K562 (cell line): ENCODE results near the gene WARS2. TPM values are rescaled to one million over a fixed set of nuclear protein-coding genes. Genes with fewer than 3 reads are reported as not detected.

ENCODE experiments used
- ATAC-seq: fragments of 200-7000 bp; cut with Tn5 transposase; 3 replicates; pipeline ENCODE4 v1.9.1; 2020; ENCODE audit warnings: moderate library complexity
- BruUV-seq: library from RNA; stranded (reverse); fragments of 400-500 nt; replicated peaks from 2 replicates; lab custom pipeline; 2021; lab: Mats Ljungman, UMichigan
- CTCF ChIA-PET: fragments of 300-600 bp; formaldehyde crosslinking; extraction: SDS; loops from one replicate; lab custom pipeline; 2021; ENCODE audit warnings: low intra/inter-chr PET ratio; lab: Yijun Ruan, JAX
- POLR2A ChIA-PET: fragments of 300-600, 350-650 bp; sonication (Branson Sonifier 250); formaldehyde crosslinking; extraction: SDS; loops from one replicate; lab custom pipeline; 2021; ENCODE audit warnings: antibody characterized with exemption, inconsistent platforms; lab: Yijun Ruan, JAX
- DNase-seq, 4 experiments: peaks; one replicate each; pipeline versions ENCODE4 v3.0.0 to v3.0.0-alpha.2; 2011 to 2018; ENCODE audit warnings: low spot score in 3 of 4, mixed read lengths in 3 of 4; ENCODE audit errors: extremely low read depth in 1 of 4
- FAIRE-seq: peaks from 2 replicates; lab custom pipeline; 2011; peaks lifted over from hg19 to GRCh38; lab: Jason Lieb, UNC
- H2AFZ ChIP-seq: 2 replicates; pipeline ENCODE4 v1.6.0; 2011; ENCODE audit warnings: low read depth, low read length, control low read depth, inconsistent platforms
- H3K27ac ChIP-seq: fragments of 200-600 bp; 3 replicates; pipeline ENCODE4 v1.8.0; 2011; ENCODE audit warnings: low read depth, mild to moderate bottlenecking, control low read depth, inconsistent platforms, low read length, moderate library complexity, mixed read lengths; ENCODE audit errors: extremely low read depth
- H3K27me3 ChIP-seq, 2 experiments: fragments of 300-600 bp in 1 of 2; 2 replicates in 1 of 2; 3 replicates in 1 of 2; pipeline versions ENCODE4 v1.6.0 to v1.8.0; 2011; ENCODE audit warnings: inconsistent platforms in 2 of 2, low read length in 2 of 2, mild to moderate bottlenecking in 1 of 2, mixed read lengths in 1 of 2, moderate library complexity in 1 of 2; ENCODE audit not compliant: control insufficient read depth in 2 of 2, insufficient read depth in 2 of 2
- H3K36me3 ChIP-seq: fragments of 300-600 bp; 3 replicates; pipeline ENCODE4 v1.8.0; 2011; ENCODE audit warnings: mild to moderate bottlenecking, low read length, inconsistent platforms; ENCODE audit not compliant: control insufficient read depth, insufficient read depth
- H3K4me1 ChIP-seq, 2 experiments: fragments of 200-600 bp in 1 of 2; replicated peaks in 1 of 2; 2 replicates in 1 of 2; 3 replicates in 1 of 2; pipeline versions ENCODE4 v1.5.1 to v1.8.0; 2011; ENCODE audit warnings: inconsistent platforms in 2 of 2, low read length in 2 of 2, mild to moderate bottlenecking in 1 of 2, mixed read lengths in 1 of 2, moderate library complexity in 1 of 2; ENCODE audit not compliant: control insufficient read depth in 2 of 2, insufficient read depth in 2 of 2
- H3K4me2 ChIP-seq: 2 replicates; pipeline ENCODE4 v1.6.1; 2011; ENCODE audit warnings: low read length, control low read depth, inconsistent platforms, mixed read lengths; ENCODE audit not compliant: insufficient read depth
- H3K4me3 ChIP-seq: fragments of 200-600 bp; sonication (generic), shearing (Covaris generic); 2 replicates; pipeline ENCODE4 v1.5.1; 2016; ENCODE audit warnings: control low read depth, inconsistent platforms
- H3K79me2 ChIP-seq: fragments of 200-600 bp; 3 replicates; pipeline ENCODE4 v1.8.0; 2011; ENCODE audit warnings: low read length, inconsistent platforms; ENCODE audit not compliant: control insufficient read depth, insufficient read depth
- H3K9ac ChIP-seq, 2 experiments: 2 replicates each; pipeline versions ENCODE4 v1.6.0 to v1.6.1; 2011; ENCODE audit warnings: low read depth in 2 of 2, low read length in 2 of 2, control low read depth in 1 of 2, inconsistent platforms in 1 of 2, mild to moderate bottlenecking in 1 of 2, mixed read lengths in 1 of 2; ENCODE audit not compliant: insufficient read depth in 1 of 2
- H3K9me1 ChIP-seq: one replicate; pipeline ENCODE4 v1.6.0; 2011; ENCODE audit warnings: inconsistent platforms, mild to moderate bottlenecking, low read length, moderate library complexity; ENCODE audit not compliant: control insufficient read depth, insufficient read depth
- H3K9me3 ChIP-seq: replicated peaks from 2 replicates; pipeline ENCODE4 v1.5.1; 2011; ENCODE audit warnings: low read depth, low read length, inconsistent platforms; ENCODE audit not compliant: control insufficient read depth, insufficient read depth
- H4K20me1 ChIP-seq: replicated peaks from 2 replicates; pipeline ENCODE4 v1.6.1; 2011; ENCODE audit warnings: low read length, inconsistent platforms, mixed read lengths; ENCODE audit not compliant: control insufficient read depth, insufficient read depth
- CGGBP1 ChIP-seq: fragments of 250-450 bp; sonication (Bioruptor Pico); IDR thresholded peaks from 2 replicates; pipeline ENCODE4 v1.9.0; 2021; ENCODE audit warnings: mild to moderate bottlenecking
- HMGN3 ChIP-seq: IDR thresholded peaks from 2 replicates; pipeline ENCODE4 v1.6.1; 2011; ENCODE audit warnings: borderline replicate concordance, low read depth, mild to moderate bottlenecking, mixed read lengths, low read length; ENCODE audit not compliant: insufficient read length; ENCODE audit errors: extremely low read depth
- KDM4B ChIP-seq, 2 experiments: fragments of 450-650 bp in 1 of 2; sonication (generic) in 1 of 2; IDR thresholded peaks; 2 replicates each; pipeline ENCODE4 v1.6.1; 2016 to 2017; ENCODE audit warnings: borderline replicate concordance in 2 of 2, antibody characterized with exemption in 1 of 2, low read depth in 1 of 2, mild to moderate bottlenecking in 1 of 2
- RUNX1 ChIP-seq: sonication (generic); IDR thresholded peaks from 2 replicates; pipeline ENCODE4 v1.6.1; 2016; ENCODE audit warnings: antibody characterized with exemption, low read depth
- ZNF395 ChIP-seq: fragments of 200-800 bp; sonication (Bioruptor generic); IDR thresholded peaks from 2 replicates; pipeline ENCODE4 v1.6.1; 2017; ENCODE audit warnings: missing genetic modification characterization, missing compliant biosample characterization
- ZNF699 ChIP-seq: fragments of 250-450 bp; sonication (Bioruptor Pico); IDR thresholded peaks from 2 replicates; pipeline ENCODE4 v1.8.0; 2021; ENCODE audit warnings: mild to moderate bottlenecking, moderate library complexity; ENCODE audit not compliant: insufficient replicate concordance
- WGBS: fragments of 100-300 bp; shearing (Covaris generic); methylation state at CpG from one replicate; pipeline ENCODE4 v1.1.6; 2016; ENCODE audit warnings: low coverage, mixed read lengths; ENCODE audit not compliant: insufficient coverage; ENCODE audit errors: missing lambda C conversion rate; 5-methylcytosine and 5-hydroxymethylcytosine counted together
- in situ Hi-C: fragments of 300-500 bp; cut with MboI; formaldehyde crosslinking; loops from 4 replicates; pipeline ENCODE4 v1.15.0; 2018; ENCODE audit warnings: inconsistent platforms, mixed read lengths
- intact Hi-C: fragments of 100-400 bp; cut with micrococcal nuclease; formaldehyde crosslinking; loops from 2 replicates; pipeline ENCODE4 v1.14.2; 2022
- polyA plus RNA-seq, 8 experiments: library from polyadenylated mRNA; depleted of rRNA in 4 of 8; stranded (reverse) in 5 of 8; unstranded in 3 of 8; fragments of >200 nt; fragmentation: Nextera tagmentation in 2 of 8; fragmentation: Illumina TruSeq in 1 of 8; extraction: Ambion mirVana in 2 of 8; extraction: Trizol in 1 of 8; gene quantifications; 2 replicates each; pipeline versions ENCODE4 v1.2.1 to v1.2.3, GENCODE V29; 2011 to 2014; ENCODE audit warnings: inconsistent platforms in 1 of 8, missing spikeins in 1 of 8
- total RNA-seq, 7 experiments: library from RNA; depleted of rRNA in 6 of 7; stranded (reverse); fragments of >200 nt in 6 of 7; fragmentation: Illumina TruSeq in 2 of 7; extraction: Trizol in 2 of 7; gene quantifications; 2 replicates each; pipeline versions ENCODE4 v1.2.1 to v1.2.3, GENCODE V29; 2011 to 2021; ENCODE audit warnings: low replicate concordance in 1 of 7

WARS2 gene
- total and polyA plus RNA-seq, 9 of the 15 experiments (the other 6 are each of a cell fraction or from before 2014, with no cell fraction given) = 5.7 to 18.0 (median 16.9) TPM

GRCh38 chr1:118982821-118983557, 157.5 kb downstream of the WARS2 start:
- H3K4me2 ChIP-seq = no peak overlapping the region
- no peak overlapping the region for H3K4me3 ChIP-seq
- ChIA-PET POLR2A (no interaction called here), CTCF (no interaction called here)
- H3K36me3 ChIP-seq = no peaks in the 10 kb centered on the region
- no peak overlapping the region for H3K27ac ChIP-seq
- FAIRE-seq (no peak), DNase-seq (no peak), ATAC-seq (no peak)
- intact Hi-C loops = no loop called here
- H3K4me1 ChIP-seq = peaks cover 0 to 25% of the 10 kb centered on the region in 2 experiments; a peak in 3 of 5 replicates
- H3K9ac ChIP-seq = no peak overlapping the region
- H3K79me2 ChIP-seq = peaks cover 5% of the 10 kb centered on the region; the same call in 1 of the 3 replicates
- TF ChIP-seq HMGN3 (no peak), RUNX1 (no peak), ZNF699 (CRISPR knock-in tag) (no peak), KDM4B (IDR thresholded peaks at IDR 0.05; ENCODE audit: borderline replicate concordance in 2 of 2, low read depth in 1 of 2) (no peak), ZNF395 (no peak), CGGBP1 (no peak)
- no peaks in the 10 kb centered on the region for H3K9me3 ChIP-seq
- H4K20me1 ChIP-seq = no peaks in the 10 kb centered on the region
- in situ Hi-C loops = no loop called here
- H3K9me1 ChIP-seq = no peaks in the 10 kb centered on the region
- peaks cover 22 to 61% of the 10 kb centered on the region in 2 experiments for H3K27me3 ChIP-seq
- 21% methylated on average over 26 of the region's 26 CpGs for WGBS
- BruUV-seq = no TSS peak
- no peak overlapping the region for H2AFZ ChIP-seq
